Islet of Langerhans (tissue), 1 donor: ENCODE results near the gene PPID.
"Not testable (repeated sequence)": the region's sequence is repeated elsewhere in the genome, so short reads cannot be mapped to it uniquely, and the experiment has no call there.

ENCODE experiments used
- FAIRE-seq: peaks from one replicate; lab custom pipeline; 2011; peaks lifted over from hg19 to GRCh38; lab: Jason Lieb, UNC

Gene PPID

DNA sequence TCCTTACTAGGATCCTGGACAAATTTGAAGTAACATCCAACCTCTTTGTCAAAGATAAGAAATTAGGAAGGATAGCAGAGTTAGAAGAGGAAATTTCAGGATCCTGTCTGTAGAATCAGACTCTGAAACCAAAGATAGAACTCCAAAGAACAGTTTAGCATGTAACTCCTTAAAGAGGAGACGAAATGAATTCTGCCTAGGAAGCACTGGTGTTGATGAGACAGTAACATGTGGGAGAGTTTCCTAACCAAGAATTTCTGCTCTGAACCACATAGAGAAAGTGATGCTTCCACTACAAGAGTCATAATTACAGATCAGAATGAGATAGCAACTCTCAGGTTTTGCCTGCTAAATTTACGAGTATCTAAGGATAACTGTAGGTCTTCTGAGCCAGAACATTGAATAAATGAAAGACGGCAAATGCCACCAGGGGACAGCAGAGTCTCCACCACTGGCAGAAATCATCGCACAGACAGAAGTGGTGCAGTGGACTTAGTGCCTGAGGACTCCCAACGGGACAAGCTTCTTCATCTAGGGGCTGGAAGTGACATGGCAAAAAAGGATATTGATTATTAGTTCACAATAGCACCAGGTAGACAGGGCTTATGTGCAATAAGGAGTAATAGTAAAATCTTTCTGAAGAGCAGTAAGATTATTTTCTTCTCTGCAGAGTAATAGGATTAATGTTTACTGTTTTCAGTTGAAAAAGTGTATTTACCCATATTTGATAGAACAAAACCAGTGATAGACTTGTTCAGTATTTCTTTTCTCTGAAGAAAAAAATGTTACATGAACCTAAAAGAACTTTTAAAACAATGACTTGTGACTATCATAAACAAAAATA lies 6.7 kb upstream of the PPID start:
- FAIRE-seq, result peak; percentile 94

DNA sequence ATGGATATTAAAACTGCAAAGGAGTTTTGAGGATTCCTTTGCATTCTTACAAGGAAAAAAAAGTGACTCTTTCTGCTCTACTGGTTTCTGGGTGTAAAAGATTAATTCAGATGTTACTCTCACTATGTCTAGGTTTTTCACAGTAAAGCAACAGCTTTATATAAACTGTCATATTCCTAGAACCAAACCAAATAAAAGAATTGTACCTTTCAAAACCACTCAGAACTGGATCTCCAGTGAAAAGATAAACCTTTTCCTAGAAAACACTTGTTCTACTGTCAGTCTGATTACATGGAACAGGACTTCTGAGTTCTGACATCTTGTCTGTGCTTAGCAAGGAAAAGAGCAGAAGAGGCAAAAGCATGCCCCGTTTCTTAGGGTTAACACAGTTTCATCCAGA lies 5.0 kb upstream of the PPID start:
- no peak for FAIRE-seq

DNA sequence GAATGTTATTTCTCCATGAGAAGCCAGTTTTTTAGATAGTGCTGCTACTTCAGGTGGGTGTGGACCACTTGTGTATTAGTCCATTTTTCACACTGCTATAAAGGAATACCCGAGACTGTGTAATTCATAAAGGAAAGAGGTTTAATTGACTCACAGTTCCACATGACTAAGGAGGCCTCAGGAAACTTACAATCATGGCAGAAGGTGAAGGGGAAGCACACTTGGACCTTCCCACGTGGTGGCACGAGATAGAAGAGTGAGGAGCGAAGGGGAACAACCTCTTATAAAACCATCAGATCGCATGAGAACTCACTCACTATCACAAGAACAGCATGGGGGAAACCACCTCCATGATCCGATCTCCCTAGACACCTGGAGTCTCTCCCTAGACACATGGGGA lies 3.4 kb upstream of the PPID start:
- FAIRE-seq, result no peak

DNA sequence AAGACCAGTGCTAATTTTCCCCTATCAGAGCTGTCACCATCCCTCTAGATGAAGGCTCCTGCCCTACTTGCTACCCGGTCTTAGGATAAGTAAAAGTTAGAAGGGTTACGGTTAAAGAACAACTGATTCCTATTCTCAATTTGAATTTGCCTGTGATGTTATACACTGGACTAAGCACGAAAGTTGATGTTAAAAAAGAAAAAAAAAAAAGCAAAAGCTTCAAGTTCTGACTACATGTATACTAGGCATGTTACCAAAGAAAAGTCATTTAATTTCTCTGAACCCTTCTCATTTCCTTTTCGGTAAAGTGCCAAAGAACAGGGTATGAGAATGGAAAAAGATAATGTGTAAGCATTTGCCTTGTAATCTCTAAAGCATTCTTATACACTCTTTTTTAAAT lies 1.4 kb upstream of the PPID start:
- FAIRE-seq, result no peak

DNA sequence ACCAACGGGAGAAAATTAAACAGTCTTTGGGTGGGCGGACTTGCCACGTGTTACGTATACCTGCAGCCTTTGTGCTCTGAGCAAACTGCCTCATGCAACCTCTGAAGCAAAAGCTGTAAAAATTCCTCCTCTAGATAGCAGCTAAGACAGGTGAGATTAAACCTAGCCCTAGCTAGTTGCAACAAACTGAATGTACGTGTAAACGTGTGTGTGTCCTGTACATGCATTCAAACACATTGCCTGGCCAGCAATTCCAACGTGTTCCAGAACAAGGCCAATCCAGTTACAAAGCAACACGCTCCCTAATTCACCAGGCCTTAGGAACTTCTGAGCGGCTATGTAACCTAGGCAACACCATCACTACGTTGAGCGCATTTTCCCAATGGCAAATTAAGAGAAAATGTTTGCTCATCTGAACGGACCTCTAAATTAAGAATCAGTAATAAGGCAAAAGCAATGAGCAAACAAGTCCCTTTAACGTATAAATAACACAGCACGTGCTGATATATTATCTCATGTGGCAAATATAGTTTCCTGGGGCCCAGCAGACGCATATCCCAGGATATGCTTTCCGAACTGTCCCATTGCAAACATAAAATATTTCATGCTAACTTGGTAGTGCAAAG lies 792 bp downstream of the PPID start:
- FAIRE-seq, result no peak

DNA sequence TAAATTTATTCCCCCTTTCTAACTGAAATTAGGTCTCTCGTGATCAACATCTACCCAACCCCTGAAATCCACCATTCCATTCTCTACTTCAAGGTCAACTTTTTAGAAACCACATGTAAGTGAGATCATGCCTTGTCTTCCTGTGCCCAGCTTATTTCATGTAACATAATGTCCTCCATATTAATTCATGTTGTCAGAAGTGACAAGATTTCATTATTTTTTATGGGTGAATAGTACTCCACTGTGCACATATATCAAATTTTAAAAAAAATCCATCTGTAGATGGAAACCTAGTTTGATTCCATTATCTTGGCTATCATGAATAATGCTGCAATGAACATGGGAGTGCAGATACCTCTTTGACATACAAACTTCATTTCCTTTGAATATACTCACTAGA lies 1.5 kb downstream of the PPID start:
- no peak for FAIRE-seq

DNA sequence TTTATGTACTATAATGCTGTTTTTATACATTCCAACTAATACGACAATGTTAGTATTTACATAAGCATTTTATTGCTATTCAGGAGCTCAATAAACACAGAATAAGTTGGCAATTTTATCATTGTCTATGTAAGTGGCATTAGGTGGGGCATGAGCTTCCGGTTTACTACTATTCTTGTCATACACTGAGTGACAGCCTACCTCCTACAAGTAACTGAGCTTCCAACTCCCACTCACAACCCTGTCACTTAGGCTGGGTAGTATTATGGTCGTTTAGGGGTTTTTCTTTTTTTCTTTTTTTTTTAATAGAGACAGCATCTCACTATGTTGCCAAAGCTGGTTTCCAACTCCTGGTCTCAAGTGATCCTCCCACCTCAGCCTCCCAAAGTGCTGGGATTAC lies 7.4 kb downstream of the PPID start:
- no peak for FAIRE-seq

DNA sequence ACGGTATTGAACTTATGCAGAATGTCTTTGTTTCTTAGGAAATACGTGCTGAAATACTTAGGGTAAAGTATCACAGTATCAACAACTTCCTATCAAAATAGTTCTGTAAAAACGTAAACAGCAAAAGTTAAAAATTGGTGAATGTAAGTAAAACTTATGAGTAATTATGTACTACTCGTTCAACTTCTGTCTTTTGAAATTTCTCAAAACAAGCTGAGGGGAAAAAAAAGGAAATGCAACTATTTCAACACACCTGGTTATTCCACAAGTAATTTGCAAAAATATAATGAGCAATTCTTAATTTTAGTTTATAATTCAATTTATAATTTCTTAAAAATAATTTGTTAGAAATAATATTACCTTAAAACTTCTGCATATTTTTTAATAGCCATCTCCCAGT lies 8.3 kb downstream of the PPID start:
- FAIRE-seq, result no peak

DNA sequence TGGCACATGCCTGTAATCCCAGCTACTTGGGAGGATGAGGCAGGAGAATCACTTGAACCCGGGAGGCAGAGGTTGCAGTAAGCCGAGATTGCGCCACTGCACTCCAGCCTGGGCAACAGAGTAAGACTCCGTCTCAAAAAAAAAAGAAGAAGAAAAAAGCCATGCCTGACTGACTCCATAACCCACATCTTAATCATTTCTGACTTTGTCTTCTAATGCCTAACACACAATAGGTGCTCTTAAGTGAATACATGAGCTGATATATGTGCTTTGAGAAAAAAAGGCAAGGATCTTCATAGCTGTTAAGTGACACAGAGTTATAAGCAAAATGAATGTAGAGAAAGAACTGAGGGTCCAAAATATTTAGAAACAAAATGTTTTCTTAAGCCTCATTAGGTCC lies 10.6 kb downstream of the PPID start:
- not testable (repeated sequence) for FAIRE-seq

DNA sequence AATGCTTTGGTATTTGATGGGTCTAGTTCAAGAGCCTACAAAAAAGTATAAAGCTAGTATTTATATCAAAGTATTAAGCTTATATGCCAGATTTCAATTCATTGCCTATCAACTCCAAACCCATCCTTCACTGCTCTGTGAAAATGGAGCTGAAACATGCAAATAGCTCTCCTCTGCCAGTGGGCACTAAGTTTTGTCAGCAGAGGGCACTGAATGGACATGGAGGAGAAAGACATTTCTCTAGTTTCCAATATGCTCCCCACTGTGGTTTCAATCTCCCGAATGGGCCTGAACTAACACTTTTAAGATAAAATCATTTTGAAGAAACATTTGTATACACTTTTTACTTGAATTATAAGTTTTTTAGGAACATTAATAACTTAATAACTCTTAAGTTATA lies 12.4 kb downstream of the PPID start:
- no peak for FAIRE-seq

DNA sequence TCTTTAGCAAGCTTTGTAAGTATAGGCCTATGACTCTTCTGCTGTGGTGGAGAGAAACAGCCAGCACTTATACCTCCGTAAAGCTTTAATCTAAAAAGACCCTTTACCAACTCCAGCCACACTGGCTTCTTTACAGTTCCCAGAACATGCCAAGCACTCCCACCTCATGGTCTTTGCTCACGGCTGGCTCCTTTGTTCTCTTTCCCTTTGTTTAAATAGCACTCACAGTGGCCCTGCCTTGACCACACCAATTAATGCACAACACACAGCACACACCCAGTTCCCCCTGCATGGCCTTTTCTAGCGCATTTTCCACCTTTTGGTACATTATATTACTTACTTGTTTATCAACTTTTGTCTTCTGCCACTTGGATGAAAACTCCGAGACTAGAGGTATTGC lies 18.9 kb downstream of the PPID start:
- FAIRE-seq, result no peak

DNA sequence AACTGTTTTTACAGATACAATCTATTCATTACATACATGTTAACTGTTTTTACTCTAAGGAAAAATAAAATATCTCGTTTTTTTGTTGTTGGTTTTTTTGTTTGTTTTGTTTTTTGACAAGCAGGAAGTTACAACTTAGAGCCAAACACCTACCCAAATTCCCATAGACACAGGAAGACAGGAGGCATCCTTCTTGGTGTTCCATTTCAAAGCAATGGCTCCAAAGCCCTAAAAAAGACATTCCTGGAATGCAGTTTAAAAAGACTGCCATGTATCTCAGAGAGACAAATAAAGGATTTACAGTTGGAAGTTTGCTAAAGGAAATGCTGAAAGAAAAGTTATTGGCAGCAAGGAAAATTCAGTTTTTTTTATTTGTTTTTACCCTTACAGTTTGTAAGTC lies 34.4 kb downstream of the PPID start:
- no peak for FAIRE-seq

DNA sequence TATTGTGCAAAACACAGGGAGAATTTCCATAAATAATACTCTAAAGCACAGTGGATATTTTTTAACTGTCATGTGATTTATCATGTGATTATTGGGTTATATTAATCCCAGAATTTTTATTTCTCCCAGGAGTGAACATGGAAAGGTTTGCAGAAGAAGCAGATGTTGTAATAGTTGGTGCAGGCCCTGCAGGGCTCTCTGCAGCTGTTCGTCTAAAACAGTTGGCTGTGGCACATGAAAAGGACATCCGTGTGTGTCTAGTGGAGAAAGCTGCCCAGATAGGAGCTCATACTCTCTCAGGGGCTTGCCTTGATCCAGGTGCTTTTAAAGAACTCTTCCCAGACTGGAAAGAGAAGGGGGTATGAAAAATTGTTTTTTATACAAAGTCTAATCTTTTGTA lies 41.1 kb downstream of the PPID start:
- no peak for FAIRE-seq

DNA sequence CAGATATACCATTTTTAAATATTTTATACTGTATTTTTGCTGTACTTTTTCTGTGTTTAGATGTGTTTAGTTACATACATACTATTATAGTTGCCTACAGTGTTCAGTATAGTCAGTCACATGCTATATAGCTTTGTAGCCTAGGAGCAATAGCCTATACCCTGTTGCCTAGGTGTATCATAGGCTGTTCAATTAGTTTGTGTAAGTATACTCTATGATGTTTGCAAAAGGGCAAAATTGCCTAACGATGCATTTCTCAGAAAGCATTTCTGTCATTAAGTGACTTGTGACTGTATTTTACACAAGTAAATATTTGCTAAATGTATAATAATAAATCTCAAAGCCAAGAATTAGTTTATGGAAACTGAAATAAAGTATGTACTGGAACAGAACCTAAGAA lies 41.6 kb downstream of the PPID start:
- peak; percentile 99 for FAIRE-seq

DNA sequence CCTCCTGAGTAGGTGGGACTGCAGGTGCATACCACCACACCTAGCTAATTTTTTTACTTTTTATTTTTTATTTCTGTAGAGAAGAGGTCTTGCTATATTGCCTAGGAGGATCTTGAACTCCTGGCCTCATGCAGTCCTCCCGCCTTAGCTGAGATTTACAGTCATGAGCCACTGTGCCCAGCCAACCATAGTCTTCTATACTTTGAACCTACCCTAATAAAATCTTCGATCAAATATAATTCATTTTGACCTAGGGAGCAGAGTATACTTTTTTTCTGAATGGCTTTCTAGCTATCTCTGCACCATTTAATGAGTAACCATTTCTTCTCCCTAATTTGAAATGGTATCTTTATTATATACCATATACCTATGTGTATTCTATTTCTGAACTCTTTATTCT lies 44.4 kb downstream of the PPID start:
- FAIRE-seq, result no peak

DNA sequence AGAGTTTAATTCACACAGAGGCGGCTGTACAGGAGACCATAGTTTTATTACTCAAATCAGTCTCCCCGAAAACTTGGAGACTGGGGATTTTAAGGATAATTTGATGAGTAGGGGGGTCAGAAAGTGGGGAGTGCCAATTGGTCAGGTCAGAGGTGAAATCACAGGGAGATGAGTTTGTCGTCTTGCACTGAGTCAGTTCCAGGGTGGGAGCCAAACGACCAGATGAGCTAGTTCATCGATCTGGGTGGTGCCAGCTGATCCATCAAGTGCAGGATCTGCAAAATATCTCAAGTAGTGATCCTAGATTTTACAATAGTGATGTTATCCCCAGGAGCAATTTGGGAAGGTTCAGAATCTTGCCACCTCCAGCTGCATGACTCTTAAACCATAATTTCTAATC lies 47.1 kb downstream of the PPID start:
- FAIRE-seq, result no peak

DNA sequence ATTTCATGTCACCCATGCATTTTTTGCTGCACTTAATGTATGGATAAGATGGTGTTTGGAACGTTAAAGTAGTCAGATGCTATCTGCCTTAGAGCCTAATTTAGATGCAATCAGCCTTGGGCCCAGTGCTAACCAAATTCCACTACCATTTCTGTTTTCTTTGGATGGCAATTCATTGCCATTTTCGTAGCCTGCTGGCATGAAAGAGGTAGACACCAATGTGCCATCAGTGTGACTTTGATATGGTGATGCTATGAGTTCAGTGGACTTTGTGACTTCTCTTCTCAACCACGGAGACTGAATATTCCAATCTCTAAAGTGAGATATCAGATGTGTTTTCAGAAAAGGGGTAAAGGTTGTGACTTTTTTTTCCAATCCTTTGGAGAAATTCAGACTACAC lies 49.6 kb downstream of the PPID start:
- FAIRE-seq, result no peak

DNA sequence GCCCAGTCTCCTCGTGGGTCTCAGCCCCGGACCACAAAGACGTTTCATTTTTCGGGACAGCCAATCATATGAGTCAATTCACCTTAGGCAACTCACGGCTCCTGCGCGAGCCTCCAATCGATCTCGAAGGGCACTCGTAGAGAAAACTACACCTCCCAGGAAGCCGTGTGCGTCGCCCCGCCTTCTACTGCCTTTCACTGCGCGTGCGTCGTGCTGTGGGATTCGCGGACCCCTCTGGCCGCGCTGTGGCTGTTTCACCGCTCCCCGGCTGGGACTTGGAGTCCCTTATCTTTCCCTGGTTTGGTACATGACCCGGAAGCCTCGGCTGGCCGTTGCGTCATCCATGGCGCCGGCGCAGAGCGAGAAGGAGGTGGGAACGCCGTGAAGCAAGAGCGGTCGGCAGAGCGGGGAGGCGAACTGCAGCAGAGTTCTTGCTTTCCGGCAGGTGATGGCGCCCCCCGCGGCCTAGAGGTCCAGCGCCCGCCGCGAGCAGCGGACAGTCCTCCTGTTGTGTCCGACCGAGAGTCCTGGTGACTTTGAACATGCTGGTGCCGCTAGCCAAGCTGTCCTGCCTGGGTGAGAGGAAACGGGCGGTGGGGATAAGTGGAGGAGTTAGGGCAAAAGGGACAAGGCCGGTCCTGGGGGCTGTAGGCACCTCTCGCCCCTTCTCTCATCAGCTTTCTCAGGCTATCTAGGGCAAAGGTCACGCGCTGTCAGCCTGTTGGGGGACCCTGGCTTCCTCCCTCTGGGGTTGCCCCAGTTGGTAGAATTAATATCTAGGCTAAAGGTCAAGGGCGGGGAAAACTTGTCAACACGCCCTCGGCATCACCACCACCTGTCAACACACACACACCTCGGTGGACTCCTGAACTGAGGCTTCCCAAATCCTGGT lies 51.0 kb downstream of the PPID start, which contains the start of gene ETFDH:
Gene ETFDH (plus strand): TSS at position 382 of the 892 bp plus-strand sequence. CDS start 161 bp downstream, at position 543.
- FAIRE-seq, result peak; percentile 84

DNA sequence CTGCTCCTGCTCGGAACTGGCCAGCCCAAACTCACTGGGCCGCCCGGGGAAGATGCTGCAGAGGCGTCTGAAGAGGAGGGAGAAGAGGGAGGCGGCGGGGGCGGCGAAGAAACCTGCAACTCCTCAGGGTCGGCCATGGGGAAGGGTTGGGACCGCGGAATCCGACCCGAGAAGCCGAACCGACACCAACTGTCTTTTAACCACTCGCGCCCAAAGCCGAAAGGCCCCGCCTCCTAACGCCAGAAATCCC lies 51.6 kb downstream of the PPID start, which contains the start of gene C4orf46:
Gene C4orf46 (minus strand): TSS at position 223 of the 250 bp plus-strand sequence. CDS start 86 bp downstream, at position 137.
- FAIRE-seq, result no peak

DNA sequence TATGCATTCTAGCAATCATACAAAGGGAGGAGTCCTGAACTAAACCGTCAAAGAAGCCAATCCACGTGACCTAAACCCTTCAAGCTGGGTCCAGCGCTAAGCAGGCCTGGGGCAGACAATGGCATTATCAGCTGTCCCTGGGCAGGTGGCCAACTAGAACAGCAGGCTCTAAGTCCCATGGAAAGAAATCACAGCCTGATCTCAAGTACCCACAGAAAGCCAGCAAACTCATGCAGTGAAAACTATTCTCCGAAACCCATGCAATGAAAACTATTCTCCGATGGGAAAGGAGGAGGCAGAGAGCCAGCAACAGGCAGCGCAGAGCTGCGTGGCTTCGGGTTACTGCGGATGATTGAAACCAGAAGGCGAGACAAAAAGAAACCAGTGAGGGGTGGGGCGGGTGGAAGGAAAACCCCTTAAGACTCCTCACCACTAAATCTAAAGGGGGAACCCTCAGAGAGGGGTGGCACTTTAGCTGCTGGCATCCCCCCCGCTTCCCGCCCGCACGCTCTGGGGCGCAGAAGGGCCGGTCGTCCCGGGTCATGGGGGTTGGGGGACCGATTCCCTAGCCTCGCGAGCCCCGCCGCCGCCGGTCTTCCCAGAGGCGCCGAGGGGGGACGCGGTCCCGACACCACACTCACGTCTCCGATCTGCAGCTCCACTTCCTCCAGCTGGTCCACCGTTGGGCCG lies 52.1 kb downstream of the PPID start:
- FAIRE-seq, result no peak

DNA sequence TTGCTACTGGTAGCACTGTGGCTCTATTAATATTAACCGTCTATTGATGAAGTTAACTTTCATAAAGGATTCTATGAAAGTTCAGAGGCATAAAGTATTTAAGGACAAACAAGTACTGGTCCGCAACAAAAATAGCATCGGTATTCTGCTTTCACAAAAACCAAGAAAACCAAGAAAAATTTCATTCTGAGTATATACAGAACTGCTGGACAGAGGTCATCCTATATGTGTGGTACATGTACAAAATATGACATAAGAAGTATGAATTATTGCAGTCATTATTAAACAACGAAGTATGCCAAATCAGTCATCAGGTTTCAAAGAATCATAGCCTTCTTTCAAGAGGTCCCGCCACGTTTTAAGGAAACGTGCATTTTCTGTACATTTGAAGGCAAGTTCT lies 53.9 kb downstream of the PPID start:
- FAIRE-seq, result no peak

DNA sequence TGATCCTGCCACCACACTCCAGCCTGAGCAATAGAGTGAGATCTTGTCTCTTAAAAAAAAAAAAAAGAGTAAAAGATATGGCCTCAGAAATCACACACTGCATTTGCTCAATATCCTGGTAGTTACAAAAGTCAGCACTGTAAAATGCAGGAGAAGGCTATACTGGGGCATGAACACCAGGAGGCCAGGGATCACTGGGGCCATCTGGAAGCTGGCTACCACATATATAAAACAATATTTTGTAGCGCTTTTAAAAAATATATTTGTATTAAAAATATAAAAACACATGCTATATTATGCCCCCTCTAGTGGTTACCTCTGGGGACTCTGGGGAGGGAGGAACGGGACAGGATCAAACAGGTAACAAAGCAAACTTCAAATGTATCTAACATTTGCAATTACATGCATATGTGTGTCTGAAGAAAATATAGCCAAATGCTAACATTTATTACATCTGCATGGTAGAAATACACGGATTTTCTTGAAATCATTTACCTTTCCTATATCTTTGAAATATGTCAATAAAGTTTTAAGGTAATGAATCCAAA lies 55.5 kb downstream of the PPID start:
- no peak for FAIRE-seq
